ENCODE measurements around the gene CDK15. TPM values are rescaled to one million over a fixed set of nuclear protein-coding genes. Genes with fewer than 3 reads are reported as not detected.

CDK15 gene
- total RNA-seq, 1 donor from 2014 or later: 0.07 TPM

DNA sequence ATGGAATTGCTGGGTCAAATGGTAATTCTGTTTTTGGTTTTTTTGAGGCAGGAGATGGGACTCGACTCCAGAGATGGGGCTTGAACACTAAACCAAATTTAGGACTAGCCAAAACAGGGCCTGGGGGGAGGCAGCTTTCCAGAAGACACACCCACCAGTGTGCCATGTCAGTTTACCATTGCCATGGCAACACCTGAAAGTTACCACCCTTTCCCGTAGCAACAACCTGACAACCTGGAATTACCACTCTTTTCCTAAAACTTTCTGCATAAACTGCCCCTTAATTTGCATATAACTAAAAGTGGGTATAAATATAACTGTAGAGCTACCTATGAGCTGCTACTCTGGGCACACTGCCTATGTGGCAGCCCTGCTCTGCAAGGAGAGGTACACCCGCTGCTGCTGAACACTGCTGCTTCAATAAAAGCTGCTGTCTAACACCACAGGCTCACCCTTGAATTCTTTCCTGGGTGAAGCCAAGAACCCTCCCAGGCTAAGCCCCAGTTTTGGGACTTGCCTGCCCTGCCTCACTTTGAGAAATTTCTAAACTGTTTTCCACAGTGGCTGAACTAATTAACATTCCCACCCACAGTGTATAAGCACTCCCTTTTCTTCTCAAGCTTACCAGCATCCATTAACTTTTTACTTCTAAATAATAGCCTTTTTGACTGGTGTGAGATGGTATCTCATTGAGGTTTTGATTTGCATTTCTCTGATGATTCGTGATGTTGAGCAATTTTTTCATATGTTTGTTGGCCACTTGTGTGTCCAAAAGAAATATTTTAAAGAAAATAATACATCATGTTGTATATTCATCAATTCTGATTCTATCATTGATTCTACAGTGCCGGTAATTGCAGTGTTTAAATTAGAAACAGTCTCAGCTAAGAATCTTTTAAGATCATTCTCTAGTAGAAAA lies 10.6 kb downstream of the CDK15 start:
- H3K9me3 Mint-ChIP-seq (ENCODE audit: low read depth): peaks cover 4% of the 10 kb centered on the region
- H3K4me1 Mint-ChIP-seq (ENCODE audit: low read depth): no peaks in the 10 kb centered on the region
- no peak overlapping the region for H3K4me3 Mint-ChIP-seq (ENCODE audit: low read depth)
- no peaks in the 10 kb centered on the region for H3K36me3 Mint-ChIP-seq (ENCODE audit: insufficient read depth)
- TF ChIP-seq, protein P1, sequence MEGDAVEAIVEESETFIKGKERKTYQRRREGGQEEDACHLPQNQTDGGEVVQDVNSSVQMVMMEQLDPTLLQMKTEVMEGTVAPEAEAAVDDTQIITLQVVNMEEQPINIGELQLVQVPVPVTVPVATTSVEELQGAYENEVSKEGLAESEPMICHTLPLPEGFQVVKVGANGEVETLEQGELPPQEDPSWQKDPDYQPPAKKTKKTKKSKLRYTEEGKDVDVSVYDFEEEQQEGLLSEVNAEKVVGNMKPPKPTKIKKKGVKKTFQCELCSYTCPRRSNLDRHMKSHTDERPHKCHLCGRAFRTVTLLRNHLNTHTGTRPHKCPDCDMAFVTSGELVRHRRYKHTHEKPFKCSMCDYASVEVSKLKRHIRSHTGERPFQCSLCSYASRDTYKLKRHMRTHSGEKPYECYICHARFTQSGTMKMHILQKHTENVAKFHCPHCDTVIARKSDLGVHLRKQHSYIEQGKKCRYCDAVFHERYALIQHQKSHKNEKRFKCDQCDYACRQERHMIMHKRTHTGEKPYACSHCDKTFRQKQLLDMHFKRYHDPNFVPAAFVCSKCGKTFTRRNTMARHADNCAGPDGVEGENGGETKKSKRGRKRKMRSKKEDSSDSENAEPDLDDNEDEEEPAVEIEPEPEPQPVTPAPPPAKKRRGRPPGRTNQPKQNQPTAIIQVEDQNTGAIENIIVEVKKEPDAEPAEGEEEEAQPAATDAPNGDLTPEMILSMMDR (IDR thresholded peaks at IDR 0.05; ENCODE audit: unreplicated experiment): no peak
- no peak for DNase-seq (ENCODE audit: low spot score, unreplicated experiment)
- no peak overlapping the region for H3K27ac Mint-ChIP-seq
- no peaks in the 10 kb centered on the region for H3K27me3 Mint-ChIP-seq

DNA sequence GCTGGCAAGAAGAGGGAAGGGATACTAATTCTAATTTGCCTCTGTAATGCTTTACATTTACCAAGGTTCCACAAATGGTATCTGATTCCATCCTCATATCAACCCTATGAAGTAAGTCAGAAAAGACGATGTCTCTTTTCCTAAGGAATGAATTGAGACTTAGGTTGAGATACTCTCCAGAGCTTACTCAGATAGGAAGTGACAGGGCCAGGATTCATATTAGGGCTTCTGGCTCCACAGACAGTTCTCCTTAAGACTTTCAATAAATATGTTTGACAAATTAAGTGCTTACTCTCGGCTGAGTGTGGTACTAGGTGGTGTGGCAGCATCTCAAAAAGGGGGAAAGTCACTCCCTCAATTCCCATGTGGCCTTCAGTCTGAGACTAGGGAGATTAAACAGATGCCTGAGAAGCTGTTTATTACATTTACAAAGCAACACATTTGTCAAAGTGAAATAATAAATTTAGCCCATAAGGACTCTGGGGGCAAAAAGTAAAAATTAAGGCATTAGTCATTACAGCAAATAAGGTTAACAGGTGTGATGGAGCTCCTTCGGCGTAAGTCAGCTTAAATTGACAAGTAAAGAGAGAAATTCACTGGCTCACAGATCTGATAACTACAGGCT lies 14.2 kb downstream of the CDK15 start:
- Mint-ChIP-seq H3K27me3 (no peaks in the 10 kb centered on the region), H3K36me3 (ENCODE audit: insufficient read depth) (no peaks in the 10 kb centered on the region), H3K9me3 (ENCODE audit: low read depth) (peaks cover 4% of the 10 kb centered on the region), H3K4me1 (ENCODE audit: low read depth) (peaks cover 2% of the 10 kb centered on the region), H3K4me3 (ENCODE audit: low read depth) (no peak overlapping the region), H3K27ac (no peak overlapping the region)
- no peak for DNase-seq (ENCODE audit: low spot score, unreplicated experiment)
- TF ChIP-seq, protein P1 (IDR thresholded peaks at IDR 0.05; ENCODE audit: unreplicated experiment): no peak

DNA sequence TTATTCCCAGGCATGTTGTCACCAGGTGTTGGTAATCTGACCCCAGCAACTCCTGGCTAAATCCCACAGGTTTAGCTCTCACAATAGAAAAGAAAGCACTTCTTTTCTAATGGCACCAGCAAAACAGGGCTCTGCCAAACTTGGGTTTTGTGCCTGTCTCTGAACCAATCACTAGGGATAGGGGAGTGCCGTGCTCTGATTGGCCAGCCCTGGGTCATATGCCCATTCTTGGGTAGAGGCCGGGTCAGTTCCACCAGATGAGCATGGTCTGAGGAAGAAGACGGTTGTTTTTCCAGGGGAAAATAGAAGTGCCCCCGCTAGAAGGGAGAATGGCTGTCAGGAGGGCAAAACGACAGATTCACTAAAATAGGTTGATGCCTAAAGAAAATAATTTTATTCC lies 14.7 kb downstream of the CDK15 start:
- TF ChIP-seq, protein P1 (IDR thresholded peaks at IDR 0.05; ENCODE audit: unreplicated experiment): no peak
- no peak for DNase-seq (ENCODE audit: low spot score, unreplicated experiment)
- H3K4me3 Mint-ChIP-seq (ENCODE audit: low read depth): no peak overlapping the region
- no peaks in the 10 kb centered on the region for H3K36me3 Mint-ChIP-seq (ENCODE audit: insufficient read depth)
- H3K9me3 Mint-ChIP-seq (ENCODE audit: low read depth): peaks cover 4% of the 10 kb centered on the region
- H3K27ac Mint-ChIP-seq: no peak overlapping the region
- peaks cover 2% of the 10 kb centered on the region for H3K4me1 Mint-ChIP-seq (ENCODE audit: low read depth)
- H3K27me3 Mint-ChIP-seq: no peaks in the 10 kb centered on the region

DNA sequence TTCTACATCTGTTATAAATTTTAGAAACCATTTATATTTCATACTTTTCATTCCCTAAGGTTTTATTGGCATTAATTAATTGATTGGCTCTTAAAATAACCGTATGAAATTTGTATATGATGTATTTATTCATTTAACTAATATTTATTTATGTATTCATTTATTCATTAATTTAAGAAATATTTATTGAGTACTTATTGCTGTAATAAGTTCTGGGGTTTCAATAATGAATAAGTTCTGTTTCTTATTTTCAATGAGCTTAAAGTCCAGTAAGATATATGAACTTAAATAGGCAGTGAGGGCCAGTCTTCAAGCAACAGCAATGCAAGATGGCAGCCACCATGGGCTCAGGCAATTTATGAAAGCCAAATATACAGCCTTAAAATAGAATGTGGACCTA lies 17.9 kb downstream of the CDK15 start:
- DNase-seq (ENCODE audit: low spot score, unreplicated experiment): no peak

DNA sequence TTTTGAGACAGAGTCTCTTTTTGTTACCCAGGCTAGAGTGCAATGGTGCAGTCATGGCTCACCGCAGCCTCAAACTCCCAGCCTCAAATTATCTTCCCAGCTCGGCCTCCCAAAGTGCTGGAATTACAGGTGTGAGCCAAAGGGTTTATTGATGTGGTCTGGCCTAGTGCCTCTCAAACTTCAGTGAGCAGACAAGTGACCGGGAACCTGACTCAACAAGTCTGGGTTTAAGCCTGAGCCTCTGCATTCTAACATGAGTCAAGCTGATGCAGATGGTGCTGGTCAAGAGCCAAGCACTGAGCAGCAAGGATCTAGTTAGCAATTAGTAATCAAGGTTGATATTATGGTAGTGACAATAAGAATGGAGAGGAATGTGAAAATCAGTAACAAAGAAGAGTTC lies 21.3 kb downstream of the CDK15 start:
- Mint-ChIP-seq H3K4me1 (ENCODE audit: low read depth) (no peaks in the 10 kb centered on the region), H3K27me3 (peaks cover 3% of the 10 kb centered on the region), H3K27ac (no peak overlapping the region), H3K36me3 (ENCODE audit: insufficient read depth) (no peaks in the 10 kb centered on the region), H3K4me3 (ENCODE audit: low read depth) (no peak overlapping the region), H3K9me3 (ENCODE audit: low read depth) (peaks cover 3% of the 10 kb centered on the region)
- TF ChIP-seq, protein P1 (IDR thresholded peaks at IDR 0.05; ENCODE audit: unreplicated experiment): no peak
- DNase-seq (ENCODE audit: low spot score, unreplicated experiment): no peak

More for the DNA sequence above, 17.9 kb downstream of the CDK15 start:
- no peak overlapping the region for H3K27ac Mint-ChIP-seq
- H3K9me3 Mint-ChIP-seq (ENCODE audit: low read depth): peaks cover under 1% of the 10 kb centered on the region
- no peak overlapping the region for H3K4me3 Mint-ChIP-seq (ENCODE audit: low read depth)
- no peaks in the 10 kb centered on the region for H3K36me3 Mint-ChIP-seq (ENCODE audit: insufficient read depth)
- TF ChIP-seq, protein P1 (IDR thresholded peaks at IDR 0.05; ENCODE audit: unreplicated experiment): no peak
- H3K27me3 Mint-ChIP-seq: peaks cover 3% of the 10 kb centered on the region
- peaks cover 2% of the 10 kb centered on the region for H3K4me1 Mint-ChIP-seq (ENCODE audit: low read depth)
